ENCODE results near the gene ARSG. TPM values are rescaled to one million over a fixed set of nuclear protein-coding genes. Genes with fewer than 3 reads are reported as not detected.

Gene ARSG
- polyA plus RNA-seq, 2 of the 4 experiments (the other 2 are of a cell fraction): 0.57 to 1.7 TPM

GRCh38 chr17:68398691-68399637 lies 107.7 kb downstream of the ARSG start:
- peak; percentile 92 to 95 for TF ChIP-seq RAD21 (conservative IDR thresholded peaks at IDR 0.05 in 1 of 2, IDR thresholded peaks at IDR 0.05 in 1 of 2)
- peak; percentile 95 for TF ChIP-seq CTCF (IDR thresholded peaks at IDR 0.05)
- 0 out of 2 replicates have a peak, but pooled peaks have one; percentile 46 for TF ChIP-seq EHF (CRISPR knock-in tag; IDR thresholded peaks at IDR 0.05)
- TF ChIP-seq CEBPB (IDR thresholded peaks at IDR 0.05): no peak
- TF ChIP-seq SMC3 (IDR thresholded peaks at IDR 0.05): peak; percentile 96
- H3K4me2 ChIP-seq: peak overlapping the region; percentile 32
- FAIRE-seq (peak; percentile 7), ATAC-seq (peak; percentile 94 to 97), DNase-seq (ENCODE audit: low read depth in 1 of 2, low spot score in 1 of 2) (peak; percentile 82 to 96)
- H3K9me3 ChIP-seq: 0 out of 3 replicates have a peak, but pooled peaks cover 4% of the 10 kb centered on the region
- ChIA-PET CTCF (interaction anchor here (0.5 to 6.9 kb wide), 71 partner anchors 8 to 644 kb away, joined by 3 to 122 read pairs (median 6); partner anchors contain the start of genes AMZ2, ARSG, SLC16A6 and WIPI1), POLR2A (interaction anchor here (0.6 to 1.7 kb wide), 4 partner anchors 9 to 134 kb away, joined by 3 to 23 read pairs (median 4); partner anchors contain the start of genes ARSG and SLC16A6)
- 0 out of 3 replicates have a peak, but pooled peaks cover 3% of the 10 kb centered on the region for H3K4me1 ChIP-seq
- peak overlapping the region; percentile 37 to 64; a peak in 5 of 6 replicates for H3K27ac ChIP-seq
- WGBS (ENCODE audit: missing lambda C conversion rate): 20% methylated on average over 11 of the region's 11 CpGs
- no peak overlapping the region for H3K4me3 ChIP-seq

GRCh38 chr17:68399638-68400403 lies 108.5 kb downstream of the ARSG start:
- no peak overlapping the region for H3K4me2 ChIP-seq
- no peak for TF ChIP-seq BHLHE40 (IDR thresholded peaks at IDR 0.05; ENCODE audit: low read depth, low read length)
- no peak for TF ChIP-seq JUN (IDR thresholded peaks at IDR 0.05)
- H3K9me3 ChIP-seq: 0 out of 3 replicates have a peak, but pooled peaks cover 3% of the 10 kb centered on the region
- POLR2A ChIA-PET: interaction anchor here (0.6 to 1.7 kb wide), 5 partner anchors 8 to 135 kb away, joined by 3 to 23 read pairs (median 3); partner anchors contain the start of genes ARSG and SLC16A6
- DNase-seq (ENCODE audit: low read depth in 1 of 2, low spot score in 1 of 2): no peak
- CTCF ChIA-PET: interaction anchor here (0.6 to 6.9 kb wide), 60 partner anchors 8 to 341 kb away, joined by 3 to 122 read pairs (median 7); partner anchors contain the start of genes AMZ2, ARSG, SLC16A6 and WIPI1
- no peak for FAIRE-seq
- ATAC-seq: no peak
- H3K4me3 ChIP-seq: no peak overlapping the region
- 55% methylated on average over 19 of the region's 19 CpGs for WGBS (ENCODE audit: missing lambda C conversion rate)
- H3K27ac ChIP-seq: no peak overlapping the region
- H3K4me1 ChIP-seq: 0 out of 3 replicates have a peak, but pooled peaks cover 3% of the 10 kb centered on the region

- Histone ChIP-seq H3K9me3 (peaks cover 4% of the 10 kb centered on the region; the same call in 2 of the 3 replicates), H3K4me3 (no peak overlapping the region), H3K4me1 (0 out of 3 replicates have a peak, but pooled peaks cover 3% of the 10 kb centered on the region), H3K4me2 (no peak overlapping the region), H3K27ac (no peak overlapping the region)
- POLR2A ChIA-PET: interaction anchor here (1.3 kb wide), 1 partner anchor 108 kb away, joined by 3 read pairs; no protein-coding TSS in a partner anchor
- ATAC-seq (no peak), DNase-seq (ENCODE audit: low read depth in 1 of 2, low spot score in 1 of 2) (no peak), FAIRE-seq (no peak)
- TF ChIP-seq MAFK (IDR thresholded peaks at IDR 0.05; ENCODE audit: partially characterized antibody) (no peak), JUNB (IDR thresholded peaks at IDR 0.05) (no peak), MAX (IDR thresholded peaks at IDR 0.05) (no peak), PBX3 (IDR thresholded peaks at IDR 0.05) (no peak), NFE2L2 (conservative IDR thresholded peaks at IDR 0.05; ENCODE audit: low read length) (no peak), ZSCAN20 (CRISPR knock-in tag; IDR thresholded peaks at IDR 0.05) (no peak), TFCP2L1 (CRISPR knock-in tag; IDR thresholded peaks at IDR 0.05) (no peak), TP53 (CRISPR knock-in tag; IDR thresholded peaks at IDR 0.05) (no peak), ZC3H11A (IDR thresholded peaks at IDR 0.05) (no peak), RNF2 (IDR thresholded peaks at IDR 0.05; ENCODE audit: borderline replicate concordance, low read depth) (no peak), HEYL (CRISPR knock-in tag; IDR thresholded peaks at IDR 0.05) (no peak), BCL3 (IDR thresholded peaks at IDR 0.05) (no peak), EHMT2 (IDR thresholded peaks at IDR 0.05; ENCODE audit: low read depth) (no peak), RCOR1 (IDR thresholded peaks at IDR 0.05; ENCODE audit: low read depth, low read length) (no peak)
- CTCF ChIA-PET: interaction anchor here (1.2 to 6.9 kb wide), 18 partner anchors 13 to 228 kb away, joined by 3 to 122 read pairs (median 10); partner anchors contain the start of genes AMZ2 and ARSG
- 63% methylated on average over 4 of the region's 4 CpGs for WGBS (ENCODE audit: missing lambda C conversion rate)
These were observed 109.1 kb downstream of the ARSG start for GRCh38 chr17:68400404-68400735.
